Activated naive CD4-positive, alpha-beta T cell treated with Interleukin-2 at 50 U/mL for 16 hours (primary cell): ENCODE measurements around the gene NCR2.
"Not testable (repeated sequence)": the region's sequence is repeated elsewhere in the genome, so short reads cannot be mapped to it uniquely, and the experiment has no call there.

Source experiments
- DNase-seq: peaks from one replicate; pipeline ENCODE4 v3.0.0-alpha.2; 2020

NCR2 gene, protein sequence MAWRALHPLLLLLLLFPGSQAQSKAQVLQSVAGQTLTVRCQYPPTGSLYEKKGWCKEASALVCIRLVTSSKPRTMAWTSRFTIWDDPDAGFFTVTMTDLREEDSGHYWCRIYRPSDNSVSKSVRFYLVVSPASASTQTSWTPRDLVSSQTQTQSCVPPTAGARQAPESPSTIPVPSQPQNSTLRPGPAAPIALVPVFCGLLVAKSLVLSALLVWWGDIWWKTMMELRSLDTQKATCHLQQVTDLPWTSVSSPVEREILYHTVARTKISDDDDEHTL

DNA sequence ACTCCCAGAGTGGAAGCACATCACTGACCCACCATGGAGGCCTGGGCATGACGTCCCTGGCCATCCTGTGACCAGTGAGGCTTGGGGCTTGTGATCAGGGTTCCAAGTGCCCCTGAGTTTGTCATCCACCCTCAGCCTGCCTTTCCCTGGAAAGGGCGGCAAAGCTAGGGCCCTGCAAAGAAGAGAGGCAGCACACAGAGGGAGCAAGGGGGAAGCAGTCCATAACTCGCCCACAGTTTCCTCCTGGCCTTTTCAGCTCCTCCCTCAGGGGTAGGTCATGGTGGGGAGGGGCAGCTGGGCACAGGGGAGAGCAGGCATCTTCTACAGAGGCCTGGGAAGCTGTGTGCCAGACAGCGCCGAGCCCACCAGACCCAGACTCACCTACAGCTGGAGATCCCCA is at the start of gene NCR2:
Gene NCR2, plus strand, starts transcription at position 313 of the 400 bp plus-strand sequence. CDS start 269 bp downstream, outside the sequence.
- DNase-seq = no peak

DNA sequence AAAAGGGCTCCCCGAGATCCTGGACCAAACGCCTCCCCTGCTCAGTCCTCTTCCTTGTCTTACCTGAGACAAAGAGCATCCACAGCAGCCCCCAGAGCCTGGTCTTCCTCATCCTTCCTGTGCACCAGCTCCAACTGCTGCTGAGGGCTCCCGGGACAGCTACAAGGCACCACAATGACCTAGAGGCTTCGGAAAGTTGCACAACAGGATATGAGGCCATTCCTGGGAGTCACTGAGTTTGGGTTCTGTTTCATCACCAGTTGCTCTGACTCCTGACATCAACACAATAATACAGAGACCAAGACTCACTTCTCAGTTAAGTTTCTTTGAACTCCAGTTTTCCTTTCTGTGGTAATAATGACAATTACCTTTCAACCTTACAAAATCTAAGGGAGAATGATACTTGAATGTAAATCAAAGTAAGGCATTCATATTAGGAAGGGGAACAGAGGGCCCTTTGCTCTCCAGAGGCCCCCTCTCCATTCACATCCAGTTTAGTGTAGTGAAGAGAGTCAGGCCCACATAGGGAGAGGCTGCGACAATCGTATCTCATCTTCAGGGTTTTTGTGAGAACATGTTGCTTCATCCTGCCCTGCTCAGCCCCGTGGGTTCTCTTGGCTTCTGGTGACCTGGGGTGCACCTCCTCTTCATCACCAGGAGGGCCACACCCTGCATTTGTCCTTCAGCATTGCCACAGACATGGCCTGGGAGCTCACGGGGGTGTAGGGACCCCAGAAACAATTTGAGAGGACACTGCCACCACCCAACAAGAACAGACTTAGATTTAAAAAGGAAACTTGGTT is 48.7 kb upstream of the NCR2 start, which contains the start of gene TREM1:
Gene TREM1, minus strand, starts transcription at position 139 of the 803 bp plus-strand sequence. Its CDS starts 27 bp downstream, at position 112.
- DNase-seq = no peak

DNA sequence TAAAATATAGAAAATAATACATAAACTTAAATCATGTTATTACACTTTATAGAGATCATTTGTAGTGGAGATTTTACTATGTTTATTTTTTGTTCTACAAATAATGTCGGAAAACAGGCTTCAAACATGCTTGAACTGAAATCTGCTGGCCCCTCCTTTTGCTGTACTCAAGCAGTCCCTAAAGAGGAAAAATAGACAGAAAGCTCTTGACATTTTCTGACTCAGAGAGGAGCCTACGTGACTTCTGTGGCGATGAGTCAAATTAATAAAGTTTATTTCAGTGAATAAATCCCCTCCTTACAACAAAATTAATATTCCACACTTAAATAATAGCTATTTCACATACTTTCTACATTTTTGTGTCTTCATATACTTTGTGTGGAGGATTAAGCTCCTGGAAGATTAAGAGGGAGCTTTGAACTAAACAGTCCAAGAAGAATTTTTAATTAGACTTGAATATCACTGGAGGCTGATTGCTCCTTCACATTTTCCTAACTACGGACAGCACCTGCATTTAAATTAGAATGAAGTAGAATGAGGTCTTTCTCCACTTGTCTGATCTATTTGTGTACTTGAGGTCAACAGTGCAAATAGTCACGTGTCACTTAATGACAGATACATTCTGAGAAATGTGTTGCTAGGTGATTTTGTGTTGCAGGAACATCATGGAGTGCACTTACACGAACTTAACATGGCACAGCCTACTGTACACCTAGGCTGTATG is 47.2 kb upstream of the NCR2 start:
- no peak for DNase-seq

DNA sequence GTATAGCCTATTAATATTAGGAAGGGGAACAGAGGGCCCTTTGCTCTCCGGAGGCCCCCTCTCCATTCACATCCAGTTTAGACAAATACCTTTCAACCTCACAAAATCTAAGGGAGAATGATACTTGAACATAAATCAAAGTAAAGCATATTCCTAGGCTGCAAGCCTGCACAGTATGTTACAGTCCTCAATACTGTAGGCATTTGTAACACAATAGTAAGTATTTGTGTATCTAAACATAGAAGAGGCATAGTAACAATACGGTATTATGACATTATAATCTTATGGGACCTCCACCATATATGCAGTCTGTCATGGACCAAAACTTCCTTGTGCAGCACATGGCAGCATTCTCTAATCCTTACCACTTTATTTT is 46.7 kb upstream of the NCR2 start:
- no peak for DNase-seq

DNA sequence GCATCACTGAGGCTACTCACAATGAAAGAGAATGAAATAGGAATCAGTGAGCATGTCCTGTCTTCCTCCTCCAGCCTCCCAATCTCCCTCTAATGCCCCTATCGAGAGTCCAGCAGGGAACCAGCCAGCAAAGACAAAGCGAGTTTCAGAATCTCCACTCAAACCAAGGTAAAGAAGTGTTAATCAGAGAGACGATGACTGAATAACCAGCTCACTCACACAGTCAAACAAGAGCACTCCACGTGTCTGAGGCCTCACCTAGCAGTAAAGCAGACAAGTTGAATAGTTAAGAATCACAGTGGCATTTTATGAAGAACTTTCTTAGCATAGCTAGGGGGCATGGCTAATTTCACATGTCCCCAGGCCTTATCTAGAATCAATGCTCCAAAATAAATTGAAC is 45.6 kb upstream of the NCR2 start:
- DNase-seq = no peak

DNA sequence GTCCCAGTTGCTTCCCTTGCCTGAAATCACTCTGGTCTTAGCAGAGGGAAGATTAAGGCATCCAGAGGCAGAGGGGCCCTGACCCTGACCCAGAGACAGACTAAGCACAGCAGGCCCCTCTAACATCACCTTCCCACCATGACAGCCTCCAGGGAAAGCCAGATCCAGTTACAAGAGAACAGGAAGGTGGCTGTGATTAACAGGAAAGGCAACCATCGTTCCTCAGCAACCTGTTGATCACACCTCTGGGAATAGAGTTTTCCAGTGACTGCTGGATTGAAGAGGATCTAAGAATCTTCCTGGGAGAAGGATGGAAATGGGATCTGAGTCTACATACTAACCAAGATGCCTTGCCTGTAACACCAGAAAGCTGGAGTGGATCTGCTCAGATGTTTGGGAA is 43.7 kb upstream of the NCR2 start:
- no peak for DNase-seq

DNA sequence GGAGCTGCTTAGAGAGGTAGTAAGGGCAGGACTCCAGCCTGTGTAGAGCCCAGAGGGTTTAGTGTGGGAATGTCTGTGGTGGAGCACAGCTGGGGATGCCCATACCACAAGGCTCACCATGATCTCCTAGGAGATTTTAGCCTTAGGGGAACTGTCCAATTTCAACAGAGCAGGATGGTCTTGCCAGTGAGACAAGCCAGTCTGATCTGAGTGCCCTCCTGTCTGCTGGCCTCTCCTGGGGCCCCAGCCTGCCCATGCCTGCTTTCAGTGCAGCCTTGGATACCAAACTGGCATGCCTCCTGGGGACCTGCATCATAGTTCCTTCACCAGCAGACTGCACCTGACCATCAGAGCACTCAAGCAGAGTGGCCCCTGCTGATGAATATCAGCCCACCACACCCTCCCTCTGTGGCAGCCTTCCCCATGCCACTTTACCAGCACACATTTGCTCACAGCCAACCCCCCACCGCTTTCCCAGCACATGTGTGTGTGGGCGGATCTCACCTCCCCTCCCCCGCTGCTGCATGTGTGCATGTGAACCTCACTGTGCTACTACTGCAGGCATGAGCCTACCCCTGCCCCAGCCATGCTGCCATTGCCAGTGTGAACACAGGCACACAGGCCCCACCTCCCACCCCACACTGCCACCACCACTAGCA is 41.1 kb upstream of the NCR2 start:
- DNase-seq = no peak

DNA sequence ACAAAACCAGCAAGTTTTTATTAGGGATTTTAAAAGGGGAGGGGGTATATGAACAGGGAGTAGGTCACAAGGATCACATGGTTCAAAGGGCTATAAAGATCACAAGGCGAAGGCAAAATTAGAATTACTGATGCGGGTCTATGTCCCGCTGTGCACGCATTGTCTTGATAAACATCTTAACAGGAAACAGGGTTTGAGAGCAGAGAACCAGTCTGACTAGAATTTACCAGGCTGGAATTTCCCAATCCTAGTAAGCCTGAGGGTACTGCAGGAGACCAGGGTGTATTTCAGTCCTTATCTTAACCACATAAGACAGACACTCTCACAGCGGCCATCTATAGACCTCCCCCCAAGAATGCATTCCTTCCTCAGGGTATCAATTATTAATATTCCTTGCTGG is 38.2 kb upstream of the NCR2 start:
- DNase-seq = not testable (repeated sequence)

DNA sequence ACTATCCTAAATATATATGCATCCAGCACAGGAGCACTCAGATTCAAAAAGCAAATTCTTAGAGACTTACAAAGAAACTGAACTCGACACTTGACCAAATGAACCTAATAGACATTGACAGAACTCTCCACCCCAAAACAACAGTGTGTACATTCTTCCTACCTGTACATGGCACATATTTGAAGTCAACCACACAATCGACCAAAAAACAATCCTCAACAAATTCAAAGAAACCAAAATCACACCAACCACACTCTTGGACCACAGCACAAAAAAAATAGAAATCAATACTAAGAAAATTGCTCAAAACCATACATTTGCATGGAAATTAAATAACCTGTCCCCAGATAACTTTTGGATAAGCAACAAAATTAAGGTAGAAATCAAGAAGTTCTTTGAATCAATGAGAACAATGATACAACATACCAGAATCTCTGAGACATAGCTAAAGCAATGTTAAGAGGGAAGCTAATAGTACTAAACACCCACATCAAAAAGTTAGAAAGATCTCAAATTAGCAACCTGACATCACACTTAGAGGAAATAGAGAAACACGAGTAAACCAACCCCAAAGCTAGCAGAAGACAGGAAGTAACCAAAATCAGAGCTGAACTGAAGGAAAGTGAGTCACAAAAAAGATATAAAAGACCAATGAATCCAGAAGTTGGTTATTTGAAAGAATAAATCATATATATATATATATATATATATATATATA is 36.5 kb upstream of the NCR2 start:
- no peak for DNase-seq

DNA sequence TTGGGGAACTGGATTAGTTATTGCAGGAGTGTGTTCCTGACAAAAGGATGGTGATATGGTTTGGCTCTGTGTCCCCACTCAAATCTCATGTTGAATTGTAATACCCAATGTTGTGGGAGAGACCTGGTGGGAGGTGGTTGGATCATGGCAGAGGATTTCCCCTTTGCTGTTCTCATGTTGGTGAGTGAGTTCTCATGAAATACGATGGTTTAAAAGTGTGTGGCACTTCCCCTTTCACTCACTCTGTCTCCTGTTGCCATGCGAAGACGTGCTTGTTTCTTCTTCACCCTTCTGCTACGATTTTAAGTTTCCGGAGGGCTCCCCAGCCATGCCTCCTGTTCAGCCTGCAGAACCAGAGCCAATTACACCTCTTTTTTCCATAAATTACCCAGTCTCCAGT is 32.8 kb upstream of the NCR2 start:
- no peak for DNase-seq

DNA sequence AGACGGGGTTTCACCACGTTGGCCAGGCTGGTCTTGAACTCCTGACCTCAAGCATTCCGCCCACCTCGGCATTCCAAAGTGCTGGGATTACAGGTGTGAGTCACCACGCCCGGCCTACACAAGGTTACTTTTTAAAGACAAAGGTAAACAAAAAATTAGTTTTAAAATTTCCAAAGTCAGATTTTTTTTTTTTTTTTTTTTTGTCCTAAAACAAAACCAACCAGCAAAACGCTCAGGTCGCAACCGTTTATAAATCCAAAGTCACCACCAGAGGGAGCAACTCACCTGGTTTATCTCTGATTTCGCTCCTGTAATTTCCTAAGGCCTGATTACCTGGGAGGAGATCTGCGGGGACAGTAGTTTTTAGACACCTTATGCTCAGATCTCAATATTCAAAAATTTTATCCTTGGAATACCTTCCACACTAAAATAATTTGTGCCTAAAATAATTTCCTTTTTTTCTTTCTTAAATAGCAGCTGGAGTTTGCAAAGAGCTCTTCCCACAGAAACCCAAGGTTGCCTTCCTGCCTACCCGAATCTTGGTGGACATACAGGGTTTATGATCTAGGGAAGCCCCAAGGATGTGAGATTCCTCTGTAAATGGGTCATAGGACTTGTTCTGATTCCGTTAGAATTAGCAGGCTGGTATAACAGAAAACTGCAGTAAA is 29.1 kb upstream of the NCR2 start:
- DNase-seq = peak; percentile 36

DNA sequence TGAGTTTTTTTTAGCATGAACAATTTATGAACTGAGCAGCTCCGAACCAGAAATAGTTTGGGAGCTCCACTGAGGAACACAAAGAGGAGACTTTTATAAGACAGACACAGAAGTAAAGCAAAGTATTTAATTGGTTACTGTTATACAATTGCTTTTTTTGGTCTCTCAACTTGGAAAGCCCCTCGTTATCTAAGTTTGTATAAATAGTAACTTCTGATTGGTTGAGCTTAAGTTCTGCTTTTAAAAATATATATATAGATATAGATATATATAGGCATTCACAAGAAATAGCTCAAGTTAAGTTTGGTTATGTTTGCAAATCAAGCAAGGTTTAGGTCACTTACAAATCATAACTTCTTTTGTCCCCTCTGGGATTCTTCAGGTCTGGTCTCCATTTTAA is 20.2 kb upstream of the NCR2 start:
- no peak for DNase-seq

DNA sequence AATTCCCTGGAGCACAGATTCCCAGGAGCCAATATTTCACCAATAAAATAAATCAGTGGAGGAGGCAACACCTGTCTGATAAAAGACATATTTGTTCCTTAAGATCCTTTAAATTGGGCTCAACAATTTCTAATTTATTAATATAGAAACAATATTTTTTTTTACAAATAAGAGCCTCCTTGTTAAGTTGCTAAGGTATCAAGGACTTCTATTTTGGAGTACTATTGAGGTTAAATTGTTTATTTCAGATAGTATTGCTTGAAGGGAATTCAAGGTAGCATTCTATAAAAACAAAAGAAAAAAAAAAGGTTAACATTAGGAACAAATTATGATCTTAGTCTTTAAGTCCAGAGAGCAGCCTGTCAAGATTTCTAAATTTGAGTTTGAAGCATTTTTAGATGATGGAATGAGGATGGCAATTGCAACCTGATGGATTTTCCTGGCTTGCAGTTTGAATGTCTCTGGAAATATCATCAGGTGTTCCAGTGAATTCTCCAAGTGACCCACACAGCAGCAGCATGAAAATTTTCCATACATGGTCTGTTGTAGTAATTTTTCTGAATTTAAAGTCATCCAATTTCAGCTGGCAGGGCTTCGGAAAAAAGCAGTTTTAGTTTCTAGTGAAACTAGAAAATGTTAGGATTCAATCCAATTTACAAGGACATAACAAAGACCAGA is 19.3 kb upstream of the NCR2 start:
- no peak for DNase-seq

DNA sequence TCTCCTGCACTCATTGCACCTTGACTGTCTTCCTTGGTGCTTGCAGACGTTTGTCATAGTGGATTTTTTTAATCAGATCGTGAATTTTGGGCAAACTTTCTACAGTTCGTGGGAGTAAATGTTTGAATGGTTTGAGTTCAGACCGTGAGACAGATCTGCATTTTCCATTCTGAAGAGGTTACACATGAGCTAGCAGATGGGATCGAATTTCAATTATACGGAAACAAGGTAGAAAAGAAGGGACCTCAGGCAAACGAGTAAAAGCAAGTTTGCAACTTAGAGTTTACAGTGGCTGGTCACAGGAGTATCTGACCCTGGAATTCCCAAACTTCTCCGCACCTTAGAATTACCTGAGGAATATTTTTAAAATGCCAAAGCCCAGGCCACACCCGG is 17.2 kb upstream of the NCR2 start:
- DNase-seq = no peak

DNA sequence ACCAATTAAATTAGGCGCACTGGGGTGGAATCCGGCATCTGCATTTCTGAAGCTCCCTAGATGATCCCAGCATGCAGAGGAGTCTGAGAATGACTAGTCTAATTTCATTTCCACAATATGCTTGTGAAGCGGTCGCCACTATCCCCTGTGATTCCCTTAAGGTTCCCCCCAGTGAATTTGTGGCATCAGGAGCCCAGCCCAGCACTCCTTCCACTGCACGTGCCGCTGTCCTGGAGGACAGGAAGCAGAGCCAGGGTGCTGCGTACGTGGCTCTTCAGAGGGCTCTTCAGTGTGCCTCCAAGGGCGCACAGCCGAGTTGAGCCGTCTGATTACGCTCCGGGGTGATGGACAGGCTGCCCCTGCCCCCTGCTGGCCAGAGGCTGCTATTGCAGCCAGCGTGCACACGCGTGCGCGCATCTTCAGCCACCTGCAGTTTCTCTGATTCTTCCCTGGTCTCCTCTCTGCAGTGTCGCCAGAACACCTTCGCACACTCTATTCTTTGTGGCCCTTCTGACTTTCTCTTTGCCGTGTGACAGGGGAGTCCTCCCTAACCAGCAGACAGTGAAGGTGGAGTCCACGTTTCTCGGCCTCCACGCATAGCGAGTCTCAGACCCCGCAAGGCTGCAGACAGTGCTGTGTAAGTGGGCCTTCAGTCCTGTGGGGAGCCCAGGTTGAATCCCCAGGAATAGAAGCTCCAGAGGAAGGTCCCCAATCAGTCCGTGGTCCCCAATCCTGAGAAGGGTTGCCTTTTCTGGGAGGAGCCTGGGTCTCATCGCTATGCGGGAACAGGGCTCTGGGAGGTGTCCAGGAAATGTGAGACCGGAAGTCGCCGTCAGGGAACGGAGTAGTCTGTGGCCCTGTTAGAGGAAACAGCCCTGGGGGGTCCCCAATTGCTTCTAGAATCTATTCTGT is 16.5 kb upstream of the NCR2 start:
- peak; percentile 82 for DNase-seq

DNA sequence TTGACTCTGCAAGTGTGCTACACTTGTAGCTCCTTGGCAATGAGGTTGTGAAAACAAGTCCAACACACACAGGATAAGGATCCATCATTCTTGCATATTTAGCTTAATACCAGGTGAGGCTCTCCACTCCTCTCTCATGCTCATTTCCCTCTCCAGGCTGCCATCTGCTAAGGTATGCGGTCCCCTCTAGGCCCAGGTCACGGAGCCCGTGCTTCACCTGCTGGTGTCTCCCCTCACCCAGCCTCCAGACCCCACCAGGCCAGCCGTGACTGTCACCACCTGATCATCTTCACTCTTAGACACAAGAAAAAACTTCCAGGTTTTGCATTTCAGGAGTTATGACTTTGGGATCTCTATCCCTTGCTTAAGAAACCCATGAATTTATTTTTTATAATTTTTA is 14.2 kb upstream of the NCR2 start:
- no peak for DNase-seq

DNA sequence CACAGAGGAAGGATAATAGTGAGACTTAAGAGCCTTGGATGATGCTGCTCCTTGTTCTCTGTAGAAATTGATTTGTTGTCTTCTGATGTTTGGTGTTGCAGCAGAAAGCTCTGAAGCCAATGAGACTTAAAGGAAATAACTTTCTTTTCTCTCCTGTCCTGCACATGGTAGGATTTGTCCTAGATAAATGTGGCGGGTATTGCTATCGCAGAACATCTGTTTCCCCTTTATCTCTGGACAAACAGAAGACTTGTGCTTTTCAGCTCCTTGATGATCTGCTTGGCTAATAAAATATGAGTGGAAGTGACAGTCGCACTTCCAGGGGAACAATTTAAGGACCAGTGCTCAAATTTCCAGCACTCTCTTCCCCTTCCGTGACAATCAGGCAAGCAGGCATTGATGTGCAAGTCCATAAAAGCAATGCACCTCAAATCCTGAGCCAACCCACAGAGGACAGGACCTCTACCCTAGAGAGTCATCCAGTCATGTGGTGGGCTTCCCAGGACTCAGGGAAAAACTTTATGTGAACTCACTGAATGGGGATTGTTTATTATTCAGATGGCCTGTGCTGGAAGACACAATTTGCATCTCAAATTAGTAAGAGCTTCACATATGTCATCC is 9.9 kb upstream of the NCR2 start:
- no peak for DNase-seq

DNA sequence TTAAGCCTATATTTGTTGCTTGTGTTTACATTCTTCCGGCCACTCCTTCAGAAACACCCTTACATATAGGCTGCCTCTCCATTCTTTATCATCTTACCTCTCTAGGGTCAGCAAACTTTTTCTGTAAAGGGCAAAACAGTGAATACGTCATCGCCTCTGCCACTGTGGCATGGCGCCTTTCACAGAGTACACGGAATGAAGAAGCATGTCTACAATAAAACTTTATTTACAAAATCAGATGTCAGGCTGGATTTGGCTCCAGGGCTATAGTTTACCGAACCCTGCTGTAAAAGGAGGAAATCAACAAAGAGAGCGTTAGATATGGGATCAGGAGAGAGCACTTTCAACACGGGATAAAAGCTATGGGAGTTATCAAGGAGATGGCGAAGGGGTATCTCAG is 9.3 kb upstream of the NCR2 start:
- no peak for DNase-seq

DNA sequence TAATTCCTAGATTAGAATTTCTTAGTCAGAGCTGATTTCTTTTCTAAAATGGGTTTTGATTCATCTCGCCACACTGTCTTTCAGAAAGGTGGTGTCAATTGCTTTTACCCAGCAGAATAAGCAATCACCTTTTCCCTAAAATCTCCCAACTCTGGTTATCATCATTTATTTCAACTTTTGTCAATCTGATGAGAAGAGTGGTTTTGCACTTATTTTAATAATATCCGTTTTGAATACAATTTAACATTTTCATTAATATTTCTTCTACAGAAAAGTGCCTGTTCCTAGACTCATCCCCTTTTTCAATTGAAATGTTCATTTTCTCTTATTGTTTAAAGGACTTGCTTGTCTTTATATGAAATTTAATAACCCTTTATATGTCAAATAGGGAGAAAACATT is 8.2 kb upstream of the NCR2 start:
- no peak for DNase-seq
